ENCODE results near the gene FBXO27.
"Not testable (repeated sequence)": the region's sequence is repeated elsewhere in the genome, so short reads cannot be mapped to it uniquely, and the experiment has no call there.

The FBXO27 gene, protein sequence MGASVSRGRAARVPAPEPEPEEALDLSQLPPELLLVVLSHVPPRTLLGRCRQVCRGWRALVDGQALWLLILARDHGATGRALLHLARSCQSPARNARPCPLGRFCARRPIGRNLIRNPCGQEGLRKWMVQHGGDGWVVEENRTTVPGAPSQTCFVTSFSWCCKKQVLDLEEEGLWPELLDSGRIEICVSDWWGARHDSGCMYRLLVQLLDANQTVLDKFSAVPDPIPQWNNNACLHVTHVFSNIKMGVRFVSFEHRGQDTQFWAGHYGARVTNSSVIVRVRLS

DNA sequence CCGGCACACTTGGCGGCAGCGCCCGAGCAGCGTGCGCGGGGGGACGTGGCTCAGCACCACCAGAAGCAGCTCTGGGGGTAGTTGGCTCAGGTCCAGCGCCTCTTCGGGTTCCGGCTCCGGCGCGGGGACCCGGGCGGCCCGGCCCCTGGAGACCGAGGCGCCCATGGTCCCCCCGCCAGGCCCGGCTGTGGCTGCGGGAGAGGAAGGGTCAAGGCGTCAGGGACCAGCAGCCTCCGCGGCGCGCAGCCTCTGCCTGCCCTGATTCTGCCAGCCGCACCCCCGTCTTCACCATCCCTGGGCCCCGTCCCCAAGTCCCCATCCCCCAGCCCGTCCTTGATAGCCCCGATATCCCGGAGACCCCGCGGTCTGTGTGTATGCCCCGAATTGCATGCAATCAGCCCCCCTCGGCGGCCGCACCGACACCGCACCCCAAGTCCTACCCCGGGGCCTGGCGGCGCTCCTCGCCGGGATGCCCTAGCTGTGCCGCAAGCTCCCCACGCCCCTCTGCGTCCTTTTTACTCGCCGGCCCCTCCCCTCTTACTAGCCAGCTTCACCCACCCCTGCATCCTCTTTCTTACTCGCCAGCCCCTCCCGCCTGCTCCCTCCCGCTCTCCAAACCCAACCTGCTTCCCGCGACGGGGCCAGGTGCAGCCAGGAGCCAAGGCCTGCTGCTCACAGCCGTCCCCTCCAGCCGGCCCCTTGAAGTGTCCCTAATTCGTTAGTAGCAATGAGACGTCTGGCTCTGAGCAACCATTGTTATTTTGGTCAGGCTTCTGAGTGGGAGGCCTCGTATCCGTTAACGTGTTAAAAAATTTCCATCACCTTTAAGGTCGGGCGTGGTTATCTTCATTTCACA is at the start of gene FBXO27:
TSS of gene FBXO27 (minus strand) at position 487 of the 856 bp plus-strand sequence. CDS start at position 165, 322 bp downstream.
- DNase-seq (ENCODE audit: low read depth in 2 of 2) = no peak

DNA sequence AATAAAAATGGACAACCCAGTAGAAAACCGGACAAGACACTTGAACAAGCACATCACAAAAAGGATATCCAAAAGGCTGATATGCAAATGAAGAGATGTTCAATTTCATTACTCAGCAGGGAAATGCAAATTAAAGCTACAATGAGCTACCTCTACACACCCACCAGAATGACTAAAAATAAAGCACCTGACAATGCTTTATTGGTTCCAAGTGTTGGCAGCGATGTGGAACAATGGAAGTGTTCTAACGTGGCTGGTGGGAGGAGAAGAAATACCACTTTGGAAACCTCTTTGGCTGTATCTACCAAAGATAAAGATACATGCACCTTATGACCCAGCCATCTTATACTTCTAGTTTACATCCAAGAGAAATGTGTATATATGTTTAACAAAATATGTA is 48.1 kb upstream of the FBXO27 start:
- no peak for DNase-seq (ENCODE audit: low read depth in 2 of 2)

- DNase-seq (ENCODE audit: low read depth in 2 of 2) = no peak
Observed at GRCh38 chr19:39078436-39079200, 46.3 kb upstream of the FBXO27 start.

- DNase-seq (ENCODE audit: low read depth in 2 of 2) = no peak
Observed at GRCh38 chr19:39077323-39077722, 45.0 kb upstream of the FBXO27 start.

- no peak for DNase-seq (ENCODE audit: low read depth in 2 of 2)
Observed at GRCh38 chr19:39074942-39075341, 42.6 kb upstream of the FBXO27 start.

DNA sequence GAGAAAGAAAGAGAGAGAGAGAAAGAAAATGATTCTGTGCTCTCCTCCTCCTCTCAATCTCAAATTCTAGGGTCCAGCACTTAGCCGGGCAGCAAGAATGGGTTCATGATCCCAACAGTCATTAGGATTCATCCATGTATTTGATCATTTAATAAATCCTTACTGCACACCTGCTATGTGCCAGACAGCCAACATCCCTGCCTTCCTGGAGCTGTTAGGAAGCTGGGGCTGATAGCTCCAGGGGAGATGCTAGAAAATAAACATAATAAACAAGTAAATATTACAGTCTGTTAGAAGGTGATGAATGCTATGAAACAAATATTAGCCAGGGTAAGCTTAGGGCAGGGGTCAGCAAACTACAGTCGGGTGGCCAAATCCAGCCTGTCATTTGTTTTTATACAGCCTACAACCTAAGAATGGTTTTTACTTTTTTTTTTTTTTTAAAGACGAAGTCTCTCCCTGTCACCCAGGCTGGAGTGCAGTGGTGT is 41.9 kb upstream of the FBXO27 start:
- no peak for DNase-seq (ENCODE audit: low read depth in 2 of 2)

DNA sequence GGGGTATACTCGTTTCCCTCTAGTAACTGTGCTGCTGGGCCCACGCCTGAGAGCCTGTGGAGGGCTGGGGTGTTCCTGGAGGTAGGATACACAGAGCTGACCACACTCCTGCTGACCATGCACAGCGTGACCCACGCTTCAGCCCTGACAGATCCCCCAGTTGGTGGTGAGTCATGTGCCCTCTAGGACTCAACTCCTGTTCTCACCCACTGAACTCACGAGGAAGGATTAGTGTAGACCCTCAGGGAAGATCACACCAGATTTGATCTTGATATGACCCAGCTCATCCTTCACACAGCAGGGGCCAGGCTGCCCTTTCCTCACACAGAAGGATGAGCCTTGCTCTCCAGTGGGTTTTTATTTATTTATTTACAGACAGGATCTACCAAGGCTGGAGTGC is 38.5 kb upstream of the FBXO27 start:
- no peak for DNase-seq (ENCODE audit: low read depth in 2 of 2)

DNA sequence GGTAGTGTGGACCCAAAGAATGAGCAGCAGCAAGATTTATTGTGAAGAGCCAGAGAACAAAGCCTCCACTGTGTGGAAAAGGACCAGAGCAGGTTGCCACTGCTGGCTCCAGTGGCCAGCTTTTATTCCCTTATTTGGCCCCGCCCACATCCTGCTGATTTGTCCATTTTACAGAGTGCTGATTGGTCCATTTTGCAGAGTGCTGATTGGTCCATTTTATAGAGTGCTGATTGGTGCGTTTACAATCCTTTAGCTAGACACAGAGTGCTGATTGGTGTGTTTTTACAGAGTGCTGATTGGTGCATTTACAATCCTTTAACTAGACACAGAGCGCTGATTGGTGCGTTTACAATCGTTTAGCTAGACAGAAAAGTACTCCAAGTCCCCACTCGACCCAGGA is 35.9 kb upstream of the FBXO27 start:
- DNase-seq (ENCODE audit: low read depth in 2 of 2) = not testable (repeated sequence)

DNA sequence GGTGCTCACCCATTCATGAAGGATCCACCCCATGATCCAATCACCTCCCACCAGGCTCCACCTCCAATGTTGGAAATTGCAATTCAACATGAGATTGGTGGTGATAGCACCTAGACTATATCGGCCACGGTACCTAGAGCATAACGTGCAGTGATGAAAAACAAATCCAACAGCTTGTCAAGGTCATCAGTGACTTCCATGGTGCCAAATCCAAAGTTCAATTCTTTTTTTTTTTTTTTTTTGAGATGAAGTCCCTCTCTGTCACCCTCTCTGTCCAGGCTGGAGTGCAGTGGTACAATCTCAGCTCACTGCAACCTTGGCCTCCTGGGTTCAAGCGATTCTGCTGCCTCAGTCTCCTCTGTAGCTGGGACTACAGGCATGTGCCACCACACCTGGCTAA is 34.8 kb upstream of the FBXO27 start:
- no peak for DNase-seq (ENCODE audit: low read depth in 2 of 2)

DNA sequence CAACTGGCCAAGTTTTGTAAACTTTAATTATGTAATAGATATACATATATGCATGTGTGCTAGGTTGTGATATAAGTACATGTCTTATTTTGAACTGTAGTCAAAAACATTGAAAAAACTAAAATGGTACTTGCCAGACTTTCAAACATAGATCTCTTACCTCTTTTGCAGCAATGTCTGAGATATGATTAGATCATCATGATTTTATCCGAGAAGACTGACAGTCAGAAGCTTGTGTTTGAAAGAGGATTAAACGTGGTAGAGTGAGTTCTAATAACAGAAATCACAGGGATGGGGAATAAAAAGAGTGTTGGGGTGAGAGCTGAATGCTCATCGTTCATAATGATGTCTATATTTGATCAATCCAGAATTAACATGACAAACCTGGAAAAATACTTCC is 33.6 kb upstream of the FBXO27 start:
- DNase-seq (ENCODE audit: low read depth in 2 of 2) = no peak

- no peak for DNase-seq (ENCODE audit: low read depth in 2 of 2)
Observed at GRCh38 chr19:39064405-39064804, 32.1 kb upstream of the FBXO27 start.

GRCh38 chr19:39060171-39060570 is 27.8 kb upstream of the FBXO27 start:
- no peak for DNase-seq (ENCODE audit: low read depth in 2 of 2)

GRCh38 chr19:39059302-39059701 is 27.0 kb upstream of the FBXO27 start:
- DNase-seq (ENCODE audit: low read depth in 2 of 2) = no peak

GRCh38 chr19:39057615-39058014 is 25.3 kb upstream of the FBXO27 start:
- DNase-seq (ENCODE audit: low read depth in 2 of 2) = no peak

GRCh38 chr19:39054091-39054470 is 21.7 kb upstream of the FBXO27 start:
- DNase-seq (ENCODE audit: low read depth in 2 of 2) = no peak

- no peak for DNase-seq (ENCODE audit: low read depth in 2 of 2)
Observed at GRCh38 chr19:39053276-39054090, 21.1 kb upstream of the FBXO27 start.

GRCh38 chr19:39052846-39053245 is 20.5 kb upstream of the FBXO27 start:
- DNase-seq (ENCODE audit: low read depth in 2 of 2) = no peak

DNA sequence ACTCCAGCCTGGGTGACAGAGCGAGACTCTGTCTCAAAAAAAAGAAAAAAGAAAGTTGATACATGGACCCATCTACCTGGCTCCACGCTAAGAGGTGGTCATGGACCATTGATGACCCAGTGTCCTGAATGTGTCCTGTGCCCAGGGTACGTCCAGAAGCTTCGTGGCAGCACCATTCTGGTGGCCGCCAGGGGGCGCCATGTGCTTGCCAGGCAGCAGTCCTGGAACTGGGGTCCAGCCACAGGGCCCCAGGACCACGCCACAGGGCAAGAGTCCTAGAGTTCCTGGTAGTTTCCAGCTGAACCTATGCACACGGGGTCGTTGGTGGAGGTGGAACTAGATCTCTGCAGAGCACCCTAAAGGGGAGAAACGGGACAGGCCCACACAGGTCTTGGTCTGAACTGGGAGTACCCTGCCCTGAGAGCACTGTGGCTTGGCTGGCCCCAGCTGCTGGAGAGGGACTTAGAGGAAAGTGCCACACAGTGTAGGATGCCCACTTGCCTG is 19.9 kb upstream of the FBXO27 start:
- DNase-seq (ENCODE audit: low read depth in 2 of 2) = peak; percentile 41 to 59

GRCh38 chr19:39047073-39047472 is 14.7 kb upstream of the FBXO27 start:
- no peak for DNase-seq (ENCODE audit: low read depth in 2 of 2)

- DNase-seq (ENCODE audit: low read depth in 2 of 2) = no peak
Observed at GRCh38 chr19:39046037-39046821, 13.9 kb upstream of the FBXO27 start.
